ENCODE data around the gene CRYL1. TPM values are rescaled to one million over a fixed set of nuclear protein-coding genes. Genes with fewer than 3 reads are reported as not detected.

Gene CRYL1
- total and polyA plus RNA-seq, 2 of the 13 experiments (the other 11 are each of a cell fraction or from before 2014, with no cell fraction given), result 57.2 to 115 TPM

DNA sequence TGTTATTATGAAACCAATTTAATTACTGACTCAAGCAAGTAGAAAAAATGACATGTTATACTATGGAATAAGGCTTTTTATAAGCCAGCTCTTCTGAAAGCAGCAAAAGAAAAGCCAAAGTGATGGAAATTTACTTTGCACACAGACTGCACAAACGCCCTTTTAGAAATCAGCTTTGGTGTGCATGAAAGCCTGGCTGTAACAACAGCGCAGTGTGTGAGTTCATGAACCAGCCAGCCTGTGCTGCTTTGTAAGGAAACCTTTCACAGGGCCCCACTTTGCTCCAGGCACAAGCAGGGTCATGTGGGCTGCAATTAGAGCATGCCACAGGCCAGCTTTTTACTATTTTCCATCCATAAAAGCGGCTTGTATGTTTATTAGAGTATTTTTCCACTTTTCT, 27.7 kb upstream of the CRYL1 start (continued):
- TF ChIP-seq SIX4 (CRISPR knock-in tag; IDR thresholded peaks at IDR 0.05) (no peak), BORCS8-MEF2B (CRISPR knock-in tag; IDR thresholded peaks at IDR 0.05) (no peak), MAF1 (CRISPR knock-in tag; IDR thresholded peaks at IDR 0.05; ENCODE audit: borderline replicate concordance) (no peak), HOXD1 (CRISPR knock-in tag; IDR thresholded peaks at IDR 0.05) (no peak), ZNF615 (CRISPR knock-in tag; IDR thresholded peaks at IDR 0.05; ENCODE audit: borderline replicate concordance) (no peak), FOSL2 (CRISPR knock-in tag; IDR thresholded peaks at IDR 0.05) (peak; percentile 19; the same call in 1 of the 2 replicates), ZNF20 (CRISPR knock-in tag; IDR thresholded peaks at IDR 0.05) (no peak), HDAC6 (IDR thresholded peaks at IDR 0.05; ENCODE audit: low read depth, low read length) (no peak), ZNF17 (CRISPR knock-in tag; IDR thresholded peaks at IDR 0.05) (no peak), ZNF749 (CRISPR knock-in tag; IDR thresholded peaks at IDR 0.05; ENCODE audit: borderline replicate concordance) (no peak), HOXA5 (CRISPR knock-in tag; IDR thresholded peaks at IDR 0.05) (no peak), MED13 (CRISPR knock-in tag; IDR thresholded peaks at IDR 0.05) (0 out of 2 replicates have a peak, but pooled peaks have one; percentile 63), ZNF891 (CRISPR knock-in tag; IDR thresholded peaks at IDR 0.05) (no peak), PITX1 (CRISPR knock-in tag; IDR thresholded peaks at IDR 0.05) (0 out of 2 replicates have a peak, but pooled peaks have one; percentile 13), KDM4B (CRISPR knock-in tag; IDR thresholded peaks at IDR 0.05) (no peak), FOXC1 (CRISPR knock-in tag; IDR thresholded peaks at IDR 0.05; ENCODE audit: borderline replicate concordance) (no peak), ZNF761 (CRISPR knock-in tag; conservative IDR thresholded peaks at IDR 0.05) (no peak), YY1 (IDR thresholded peaks at IDR 0.05; ENCODE audit: insufficient read depth, insufficient replicate concordance, low read depth, low read length) (no peak), HNRNPL (IDR thresholded peaks at IDR 0.05; ENCODE audit: low read depth, low read length) (no peak), ADNP (CRISPR knock-in tag; IDR thresholded peaks at IDR 0.05) (no peak), JUNB (CRISPR knock-in tag; IDR thresholded peaks at IDR 0.05; ENCODE audit: borderline replicate concordance) (no peak), CEBPG (CRISPR knock-in tag; IDR thresholded peaks at IDR 0.05) (no peak), SOX5 (CRISPR knock-in tag; IDR thresholded peaks at IDR 0.05; ENCODE audit: borderline replicate concordance) (peak; percentile 45; the same call in 1 of the 2 replicates)
- TF ChIP-seq, protein P1, sequence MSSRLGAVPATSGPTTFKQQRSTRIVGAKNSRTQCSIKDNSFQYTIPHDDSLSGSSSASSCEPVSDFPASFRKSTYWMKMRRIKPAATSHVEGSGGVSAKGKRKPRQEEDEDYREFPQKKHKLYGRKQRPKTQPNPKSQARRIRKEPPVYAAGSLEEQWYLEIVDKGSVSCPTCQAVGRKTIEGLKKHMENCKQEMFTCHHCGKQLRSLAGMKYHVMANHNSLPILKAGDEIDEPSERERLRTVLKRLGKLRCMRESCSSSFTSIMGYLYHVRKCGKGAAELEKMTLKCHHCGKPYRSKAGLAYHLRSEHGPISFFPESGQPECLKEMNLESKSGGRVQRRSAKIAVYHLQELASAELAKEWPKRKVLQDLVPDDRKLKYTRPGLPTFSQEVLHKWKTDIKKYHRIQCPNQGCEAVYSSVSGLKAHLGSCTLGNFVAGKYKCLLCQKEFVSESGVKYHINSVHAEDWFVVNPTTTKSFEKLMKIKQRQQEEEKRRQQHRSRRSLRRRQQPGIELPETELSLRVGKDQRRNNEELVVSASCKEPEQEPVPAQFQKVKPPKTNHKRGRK (CRISPR knock-in tag; IDR thresholded peaks at IDR 0.05), result no peak
- TF ChIP-seq, protein P2, sequence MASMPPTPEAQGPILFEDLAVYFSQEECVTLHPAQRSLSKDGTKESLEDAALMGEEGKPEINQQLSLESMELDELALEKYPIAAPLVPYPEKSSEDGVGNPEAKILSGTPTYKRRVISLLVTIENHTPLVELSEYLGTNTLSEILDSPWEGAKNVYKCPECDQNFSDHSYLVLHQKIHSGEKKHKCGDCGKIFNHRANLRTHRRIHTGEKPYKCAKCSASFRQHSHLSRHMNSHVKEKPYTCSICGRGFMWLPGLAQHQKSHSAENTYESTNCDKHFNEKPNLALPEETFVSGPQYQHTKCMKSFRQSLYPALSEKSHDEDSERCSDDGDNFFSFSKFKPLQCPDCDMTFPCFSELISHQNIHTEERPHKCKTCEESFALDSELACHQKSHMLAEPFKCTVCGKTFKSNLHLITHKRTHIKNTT (CRISPR knock-in tag; IDR thresholded peaks at IDR 0.05), result no peak
- TF ChIP-seq, protein P3, sequence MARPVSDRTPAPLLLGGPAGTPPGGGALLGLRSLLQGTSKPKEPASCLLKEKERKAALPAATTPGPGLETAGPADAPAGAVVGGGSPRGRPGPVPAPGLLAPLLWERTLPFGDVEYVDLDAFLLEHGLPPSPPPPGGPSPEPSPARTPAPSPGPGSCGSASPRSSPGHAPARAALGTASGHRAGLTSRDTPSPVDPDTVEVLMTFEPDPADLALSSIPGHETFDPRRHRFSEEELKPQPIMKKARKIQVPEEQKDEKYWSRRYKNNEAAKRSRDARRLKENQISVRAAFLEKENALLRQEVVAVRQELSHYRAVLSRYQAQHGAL (CRISPR knock-in tag; IDR thresholded peaks at IDR 0.05; ENCODE audit: not compliant biosample characterization), result no peak
- TF ChIP-seq, protein P4, sequence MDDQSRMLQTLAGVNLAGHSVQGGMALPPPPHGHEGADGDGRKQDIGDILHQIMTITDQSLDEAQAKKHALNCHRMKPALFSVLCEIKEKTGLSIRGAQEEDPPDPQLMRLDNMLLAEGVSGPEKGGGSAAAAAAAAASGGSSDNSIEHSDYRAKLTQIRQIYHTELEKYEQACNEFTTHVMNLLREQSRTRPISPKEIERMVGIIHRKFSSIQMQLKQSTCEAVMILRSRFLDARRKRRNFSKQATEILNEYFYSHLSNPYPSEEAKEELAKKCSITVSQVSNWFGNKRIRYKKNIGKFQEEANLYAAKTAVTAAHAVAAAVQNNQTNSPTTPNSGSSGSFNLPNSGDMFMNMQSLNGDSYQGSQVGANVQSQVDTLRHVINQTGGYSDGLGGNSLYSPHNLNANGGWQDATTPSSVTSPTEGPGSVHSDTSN (CRISPR knock-in tag; IDR thresholded peaks at IDR 0.05; ENCODE audit: borderline replicate concordance), result no peak
- TF ChIP-seq, protein P5, sequence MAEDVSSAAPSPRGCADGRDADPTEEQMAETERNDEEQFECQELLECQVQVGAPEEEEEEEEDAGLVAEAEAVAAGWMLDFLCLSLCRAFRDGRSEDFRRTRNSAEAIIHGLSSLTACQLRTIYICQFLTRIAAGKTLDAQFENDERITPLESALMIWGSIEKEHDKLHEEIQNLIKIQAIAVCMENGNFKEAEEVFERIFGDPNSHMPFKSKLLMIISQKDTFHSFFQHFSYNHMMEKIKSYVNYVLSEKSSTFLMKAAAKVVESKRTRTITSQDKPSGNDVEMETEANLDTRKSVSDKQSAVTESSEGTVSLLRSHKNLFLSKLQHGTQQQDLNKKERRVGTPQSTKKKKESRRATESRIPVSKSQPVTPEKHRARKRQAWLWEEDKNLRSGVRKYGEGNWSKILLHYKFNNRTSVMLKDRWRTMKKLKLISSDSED (CRISPR knock-in tag; IDR thresholded peaks at IDR 0.05), result no peak

Data from HepG2 (cell line).